ENCODE results near the gene PPP4R3C. TPM values are rescaled to one million over a fixed set of nuclear protein-coding genes. Genes with fewer than 3 reads are reported as not detected.
"Not testable (repeated sequence)": the region's sequence is repeated elsewhere in the genome, so short reads cannot be mapped to it uniquely, and the experiment has no call there.

The PPP4R3C gene
- total RNA-seq, result not detected

DNA sequence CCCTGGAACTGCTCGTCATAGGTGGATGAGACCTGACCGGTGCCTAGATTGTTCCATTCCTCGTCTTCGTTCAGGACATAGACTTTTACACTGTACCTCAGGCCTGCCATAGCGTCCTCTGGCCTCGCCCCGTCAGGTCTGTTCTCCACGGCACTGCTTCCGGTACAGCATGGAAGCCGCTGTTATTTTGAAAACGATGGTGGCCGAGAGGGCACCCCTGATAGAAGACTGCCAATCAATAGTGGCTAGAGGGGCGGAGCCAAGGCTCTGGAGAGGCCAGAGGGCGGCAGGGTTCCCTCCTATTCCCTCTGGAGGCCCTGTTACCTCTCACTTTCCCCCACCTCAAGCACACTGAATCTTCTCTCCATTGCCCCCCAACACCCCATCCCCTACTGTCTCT, at the start of gene PPP4R3C:
PPP4R3C (minus strand) TSS at position 155 of the 400 bp plus-strand sequence; CDS start at position 110, 45 bp downstream.
- no peaks in the 10 kb centered on the region for H3K9me3 Mint-ChIP-seq
- DNase-seq, result no peak
- H3K4me3 Mint-ChIP-seq, result no peak within 1 kb of the TSS
- H3K27me3 Mint-ChIP-seq (ENCODE audit: low read depth), result no peaks in the 10 kb centered on the region
- H3K36me3 Mint-ChIP-seq (ENCODE audit: insufficient read depth), result no peaks in the 10 kb centered on the region
- H3K4me1 Mint-ChIP-seq (ENCODE audit: low read depth), result no peaks in the 10 kb centered on the region
- ATAC-seq, result no peak

DNA sequence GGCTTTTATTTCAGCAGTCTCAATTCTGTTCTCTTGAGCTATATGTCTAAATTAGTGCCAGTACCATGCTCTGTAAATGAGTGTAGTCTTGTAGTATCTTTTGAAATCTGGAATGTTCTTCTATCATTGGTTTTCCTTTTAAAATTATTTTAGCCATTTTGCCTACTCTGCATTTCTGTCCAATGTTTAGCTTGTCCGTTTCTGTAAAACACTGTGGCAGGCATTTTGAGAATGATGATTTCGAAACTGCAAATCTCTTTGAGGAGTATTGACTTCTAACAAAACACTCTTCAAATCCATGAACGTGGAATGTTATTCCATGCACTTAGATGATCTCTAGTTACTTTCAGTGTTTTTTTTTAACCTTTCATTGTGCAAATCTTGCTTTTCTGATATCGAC, 28.3 kb upstream of the PPP4R3C start:
- Mint-ChIP-seq H3K9me3 (no peaks in the 10 kb centered on the region), H3K36me3 (ENCODE audit: insufficient read depth) (no peaks in the 10 kb centered on the region), H3K4me3 (no peak overlapping the region), H3K4me1 (ENCODE audit: low read depth) (no peaks in the 10 kb centered on the region), H3K27me3 (ENCODE audit: low read depth) (no peaks in the 10 kb centered on the region)
- DNase-seq, result no peak
- no peak for ATAC-seq

DNA sequence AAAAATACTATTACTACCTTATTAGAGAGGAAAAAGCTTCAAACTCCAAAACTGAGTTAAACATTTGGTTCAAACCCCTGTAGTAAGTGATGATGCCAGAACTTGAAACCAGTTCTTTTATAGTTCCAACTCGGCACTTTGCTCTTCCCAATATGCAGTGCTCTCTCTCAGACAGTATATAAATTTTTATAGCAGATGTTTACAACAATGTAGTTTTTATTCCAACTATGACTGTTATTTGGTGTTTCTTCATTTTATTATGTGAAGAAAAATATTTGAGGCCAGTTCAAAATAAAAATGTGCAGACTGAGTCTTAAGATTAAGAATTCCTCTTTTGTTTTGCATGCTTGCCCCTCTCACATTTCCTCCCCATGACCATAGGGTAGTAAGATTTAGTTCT, 2.9 kb upstream of the PPP4R3C start:
- H3K36me3 Mint-ChIP-seq (ENCODE audit: insufficient read depth), result no peaks in the 10 kb centered on the region
- no peaks in the 10 kb centered on the region for H3K4me1 Mint-ChIP-seq (ENCODE audit: low read depth)
- ATAC-seq (no peak), DNase-seq (no peak)
- H3K9me3 Mint-ChIP-seq, result no peaks in the 10 kb centered on the region
- no peak overlapping the region for H3K4me3 Mint-ChIP-seq
- H3K27me3 Mint-ChIP-seq (ENCODE audit: low read depth), result no peaks in the 10 kb centered on the region

DNA sequence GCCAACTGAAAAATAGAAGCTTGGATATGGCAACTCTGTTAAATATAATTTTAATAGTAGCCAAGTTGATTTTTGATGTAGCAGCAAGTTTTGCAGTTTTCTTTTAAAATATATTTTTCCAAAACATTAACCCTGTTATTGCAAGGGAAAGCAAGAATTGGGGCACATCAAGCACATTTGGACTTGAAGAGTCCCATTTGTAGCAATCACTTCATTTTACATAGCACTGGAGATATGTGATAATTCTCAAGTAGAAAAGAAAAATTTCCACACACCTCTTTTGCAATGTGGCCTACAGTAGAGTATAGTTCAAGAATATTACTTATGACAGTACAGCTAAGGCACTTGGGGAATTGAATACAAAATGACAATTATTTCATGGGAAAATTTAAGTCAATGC, 1.9 kb upstream of the PPP4R3C start:
- H3K9me3 Mint-ChIP-seq, result no peaks in the 10 kb centered on the region
- no peak overlapping the region for H3K4me3 Mint-ChIP-seq
- H3K27me3 Mint-ChIP-seq (ENCODE audit: low read depth), result no peaks in the 10 kb centered on the region
- no peaks in the 10 kb centered on the region for H3K4me1 Mint-ChIP-seq (ENCODE audit: low read depth)
- ATAC-seq (no peak), DNase-seq (no peak)
- H3K36me3 Mint-ChIP-seq (ENCODE audit: insufficient read depth), result no peaks in the 10 kb centered on the region

DNA sequence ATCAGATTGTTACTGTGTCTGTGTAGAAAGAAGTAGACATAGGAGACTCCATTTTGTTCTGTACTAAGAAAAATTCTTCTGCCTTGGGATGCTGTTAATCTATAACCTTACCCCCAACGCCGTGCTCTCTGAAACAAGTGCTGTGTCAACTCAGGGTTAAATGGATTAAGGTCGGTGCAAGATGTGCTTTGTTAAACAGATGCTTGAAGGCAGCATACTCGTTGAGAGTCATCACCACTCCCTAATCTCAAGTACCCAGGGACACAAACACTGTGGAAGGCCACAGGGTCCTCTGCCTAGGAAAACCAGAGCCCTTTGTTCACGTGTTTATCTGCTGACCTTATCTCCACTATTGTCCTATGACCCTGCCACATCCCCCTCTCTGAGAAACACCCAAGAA, 4.0 kb downstream of the PPP4R3C start:
- H3K4me3 Mint-ChIP-seq; H3K4me1 Mint-ChIP-seq (ENCODE audit: low read depth); ATAC-seq: not testable (repeated sequence)

DNA sequence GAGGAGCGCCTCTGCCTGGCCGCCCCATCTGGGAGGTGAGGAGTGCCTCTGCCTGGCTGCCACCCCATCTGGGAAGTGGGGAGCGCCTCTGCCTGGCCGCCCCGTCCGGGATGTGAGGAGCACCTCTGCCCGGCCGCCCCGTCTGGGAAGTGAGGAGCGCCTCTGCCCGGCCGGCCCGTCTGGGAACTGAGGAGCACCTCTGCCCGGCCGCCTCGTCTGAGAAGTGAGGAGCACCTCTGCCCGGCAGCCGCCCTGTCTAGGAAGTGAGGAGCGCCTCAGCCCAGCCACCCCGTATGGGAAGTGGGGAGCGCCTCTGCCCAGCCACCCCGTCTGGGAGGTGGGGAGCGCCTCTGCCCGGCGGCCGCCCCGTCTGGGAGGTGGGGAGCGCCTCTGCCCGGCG, 4.6 kb downstream of the PPP4R3C start:
- not testable (repeated sequence) for H3K27me3 Mint-ChIP-seq (ENCODE audit: low read depth); DNase-seq; H3K4me3 Mint-ChIP-seq; H3K36me3 Mint-ChIP-seq (ENCODE audit: insufficient read depth); H3K9me3 Mint-ChIP-seq; H3K4me1 Mint-ChIP-seq (ENCODE audit: low read depth); ATAC-seq

More for the DNA sequence above, 4.0 kb downstream of the PPP4R3C start:
- not testable (repeated sequence) for H3K9me3 Mint-ChIP-seq; DNase-seq; H3K27me3 Mint-ChIP-seq (ENCODE audit: low read depth); H3K36me3 Mint-ChIP-seq (ENCODE audit: insufficient read depth)

DNA sequence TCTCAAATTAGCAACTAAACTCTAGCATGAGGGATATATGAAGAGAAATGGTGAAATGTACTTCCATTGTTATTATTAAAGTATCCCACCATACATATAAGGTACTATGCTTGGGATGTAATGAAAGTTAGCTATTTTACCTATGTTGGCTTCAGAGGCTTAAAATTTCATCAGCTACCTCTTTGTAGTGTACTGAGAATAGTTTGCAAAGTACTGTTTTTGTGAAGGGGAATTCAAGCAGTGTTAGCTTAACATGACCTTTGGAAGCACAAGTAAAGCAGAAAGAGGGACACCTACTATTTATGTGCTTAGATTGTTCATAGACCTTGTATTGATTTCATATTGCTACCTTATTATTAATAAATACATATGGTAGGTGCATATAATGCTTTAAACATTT, 11.8 kb downstream of the PPP4R3C start:
- H3K36me3 Mint-ChIP-seq (ENCODE audit: insufficient read depth), result no peaks in the 10 kb centered on the region
- peaks cover 8% of the 10 kb centered on the region for H3K9me3 Mint-ChIP-seq
- H3K4me3 Mint-ChIP-seq, result no peak overlapping the region
- DNase-seq (no peak), ATAC-seq (no peak)
- no peaks in the 10 kb centered on the region for H3K4me1 Mint-ChIP-seq (ENCODE audit: low read depth)
- no peaks in the 10 kb centered on the region for H3K27me3 Mint-ChIP-seq (ENCODE audit: low read depth)

DNA sequence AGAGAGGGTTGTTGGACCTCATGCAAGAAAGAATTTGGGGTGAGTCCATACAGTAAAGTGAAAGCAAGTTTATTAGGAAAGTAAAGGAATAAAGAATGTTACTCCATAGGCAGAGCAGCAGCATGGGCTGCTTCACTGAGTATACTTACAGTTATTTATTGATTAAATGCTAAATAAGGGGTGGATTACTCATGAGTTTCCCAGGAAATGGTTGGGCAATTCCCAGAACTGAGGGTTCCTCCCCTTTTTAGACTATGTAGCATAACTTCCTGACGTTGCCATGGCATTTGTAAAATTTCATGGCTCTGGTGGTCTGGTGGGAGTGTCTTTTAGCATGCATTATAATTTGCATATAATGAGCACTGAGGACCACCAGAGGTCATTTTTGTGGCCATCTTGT, 16.7 kb downstream of the PPP4R3C start:
- H3K4me1 Mint-ChIP-seq (ENCODE audit: low read depth), result no peaks in the 10 kb centered on the region
- H3K27me3 Mint-ChIP-seq (ENCODE audit: low read depth), result no peaks in the 10 kb centered on the region
- no peaks in the 10 kb centered on the region for H3K36me3 Mint-ChIP-seq (ENCODE audit: insufficient read depth)

DNA sequence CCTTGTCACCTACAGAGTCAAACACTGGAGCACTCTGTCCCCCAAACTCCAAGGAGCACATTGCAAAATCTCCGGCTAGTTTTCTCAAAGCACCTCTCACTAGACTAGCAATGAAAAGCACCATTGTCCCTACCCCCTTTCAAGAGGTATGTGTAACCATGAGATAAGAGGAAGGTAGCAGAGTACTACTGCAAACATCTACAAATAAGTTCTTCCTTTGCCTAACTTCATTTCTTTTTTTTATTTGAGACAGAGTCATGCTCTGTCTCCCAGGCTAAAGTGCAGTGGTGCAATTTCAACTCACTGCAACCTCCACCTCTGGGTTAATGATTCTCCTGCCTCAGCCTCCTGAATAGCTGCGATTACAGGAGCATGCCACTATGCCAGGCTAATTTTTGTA, 17.7 kb downstream of the PPP4R3C start:
- ATAC-seq, result no peak
- Mint-ChIP-seq H3K4me3 (no peak overlapping the region), H3K4me1 (ENCODE audit: low read depth) (no peaks in the 10 kb centered on the region), H3K9me3 (no peaks in the 10 kb centered on the region), H3K27me3 (ENCODE audit: low read depth) (no peaks in the 10 kb centered on the region), H3K36me3 (ENCODE audit: insufficient read depth) (no peaks in the 10 kb centered on the region)
- no peak for DNase-seq

More for the DNA sequence above, 16.7 kb downstream of the PPP4R3C start:
- no peaks in the 10 kb centered on the region for H3K9me3 Mint-ChIP-seq
- no peak overlapping the region for H3K4me3 Mint-ChIP-seq
- ATAC-seq (no peak), DNase-seq (no peak)

DNA sequence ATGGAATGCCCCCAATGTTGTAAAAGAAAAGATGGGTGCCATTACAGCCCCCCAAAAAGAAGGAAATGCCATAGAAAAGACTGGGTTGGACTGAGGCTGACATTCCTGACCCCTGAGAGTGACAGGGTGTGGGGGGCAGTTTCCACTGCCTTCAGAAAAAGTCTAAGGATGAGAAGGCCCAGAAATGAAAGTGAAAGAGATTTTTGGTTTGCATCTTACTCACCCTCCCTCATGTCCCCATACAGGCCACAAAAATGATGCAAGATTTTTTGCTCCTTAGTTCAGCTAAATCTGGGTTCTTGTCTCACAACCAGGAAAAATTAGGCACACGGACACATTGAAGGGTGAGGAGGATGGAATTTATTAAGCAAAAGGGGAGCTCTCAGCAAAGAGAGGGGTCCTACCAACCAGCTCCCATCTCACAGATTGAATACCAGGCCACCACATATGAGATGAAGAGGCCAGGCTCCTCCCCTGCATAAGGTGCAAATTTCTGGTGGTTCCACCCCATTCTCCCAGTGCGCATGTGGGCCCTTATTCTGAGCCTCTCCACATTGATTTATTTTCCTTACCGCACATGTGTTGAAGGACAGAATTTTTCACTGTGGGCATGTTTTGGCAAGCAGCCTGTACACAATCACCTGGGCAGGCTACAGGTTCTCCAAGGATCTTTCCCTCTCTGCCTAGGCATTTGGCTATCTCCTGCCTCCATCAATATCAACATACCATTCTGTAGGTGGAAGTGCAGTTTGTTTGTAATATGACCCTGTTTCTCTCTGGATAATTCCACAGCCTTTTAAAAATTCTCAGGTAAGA, 18.8 kb downstream of the PPP4R3C start:
- Mint-ChIP-seq H3K36me3 (ENCODE audit: insufficient read depth) (no peaks in the 10 kb centered on the region), H3K4me1 (ENCODE audit: low read depth) (no peaks in the 10 kb centered on the region), H3K4me3 (no peak overlapping the region), H3K27me3 (ENCODE audit: low read depth) (no peaks in the 10 kb centered on the region), H3K9me3 (no peaks in the 10 kb centered on the region)
- ATAC-seq (no peak), DNase-seq (no peak)

DNA sequence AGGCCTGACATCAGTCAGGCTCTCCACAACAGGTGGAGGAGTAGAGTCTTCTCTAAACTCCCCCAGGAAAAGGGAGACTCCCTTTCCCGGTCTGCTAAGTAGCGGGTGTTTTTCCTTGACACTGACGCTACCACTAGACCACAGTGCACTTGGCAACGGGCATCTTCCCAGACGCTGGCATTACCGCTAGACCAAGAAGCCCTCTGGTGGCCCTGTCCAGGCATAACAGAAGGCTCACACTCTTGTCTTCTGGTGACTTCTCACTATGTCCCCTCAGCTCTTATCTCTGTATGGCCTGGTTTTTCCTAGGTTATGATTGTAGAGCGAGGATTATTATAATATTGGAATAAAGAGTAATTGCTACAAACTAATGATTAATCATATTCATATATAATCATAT, 20.7 kb downstream of the PPP4R3C start:
- H3K36me3 Mint-ChIP-seq (ENCODE audit: insufficient read depth); DNase-seq; ATAC-seq; H3K4me3 Mint-ChIP-seq; H3K9me3 Mint-ChIP-seq; H3K27me3 Mint-ChIP-seq (ENCODE audit: low read depth); H3K4me1 Mint-ChIP-seq (ENCODE audit: low read depth): not testable (repeated sequence)

DNA sequence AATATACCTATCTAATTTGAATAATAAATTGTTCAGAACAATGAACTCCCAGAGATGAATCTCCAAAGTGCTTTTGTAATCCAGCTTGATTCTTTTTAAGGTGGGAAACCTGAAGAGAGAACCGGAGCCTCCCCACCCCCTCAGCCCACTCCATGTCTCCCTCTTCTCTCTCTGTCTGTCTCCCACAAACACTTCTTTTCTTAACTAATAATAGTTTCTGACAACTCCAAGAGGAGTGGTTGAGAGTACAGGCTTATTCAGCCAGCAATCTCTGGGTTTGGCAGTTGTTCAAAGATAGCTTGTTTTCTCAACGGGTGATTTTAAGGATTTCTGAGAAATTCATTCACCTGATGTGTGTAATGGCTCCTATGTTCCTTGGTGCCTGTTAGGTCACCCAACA, 23.4 kb downstream of the PPP4R3C start:
- no peaks in the 10 kb centered on the region for H3K9me3 Mint-ChIP-seq
- no peak for ATAC-seq

DNA sequence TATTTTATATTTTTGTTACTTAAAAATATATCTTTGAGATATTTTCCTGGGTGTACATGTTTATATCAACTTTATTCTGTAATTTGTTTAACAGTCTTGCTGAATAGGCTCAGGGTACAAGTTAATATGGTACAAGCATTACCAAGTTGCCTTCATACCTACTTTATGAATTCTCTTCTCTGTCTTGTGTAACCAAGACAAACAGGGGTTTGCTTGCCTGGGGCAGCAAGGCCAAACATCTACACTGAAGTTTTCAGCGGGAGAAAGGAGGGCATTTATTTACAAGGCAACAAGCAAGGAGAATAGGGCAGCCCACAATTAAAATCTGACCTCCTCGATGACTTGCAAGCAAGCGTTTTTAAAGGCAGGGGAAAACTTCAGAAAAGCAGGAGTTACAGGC, 24.2 kb downstream of the PPP4R3C start:
- Mint-ChIP-seq H3K36me3 (ENCODE audit: insufficient read depth) (no peaks in the 10 kb centered on the region), H3K9me3 (no peaks in the 10 kb centered on the region), H3K4me1 (ENCODE audit: low read depth) (no peaks in the 10 kb centered on the region), H3K27me3 (ENCODE audit: low read depth) (no peaks in the 10 kb centered on the region), H3K4me3 (no peak overlapping the region)
- no peak for ATAC-seq
- no peak for DNase-seq

More for the DNA sequence above, 23.4 kb downstream of the PPP4R3C start:
- Mint-ChIP-seq H3K4me3 (no peak overlapping the region), H3K36me3 (ENCODE audit: insufficient read depth) (no peaks in the 10 kb centered on the region), H3K27me3 (ENCODE audit: low read depth) (no peaks in the 10 kb centered on the region), H3K4me1 (ENCODE audit: low read depth) (no peaks in the 10 kb centered on the region)
- no peak for DNase-seq

DNA sequence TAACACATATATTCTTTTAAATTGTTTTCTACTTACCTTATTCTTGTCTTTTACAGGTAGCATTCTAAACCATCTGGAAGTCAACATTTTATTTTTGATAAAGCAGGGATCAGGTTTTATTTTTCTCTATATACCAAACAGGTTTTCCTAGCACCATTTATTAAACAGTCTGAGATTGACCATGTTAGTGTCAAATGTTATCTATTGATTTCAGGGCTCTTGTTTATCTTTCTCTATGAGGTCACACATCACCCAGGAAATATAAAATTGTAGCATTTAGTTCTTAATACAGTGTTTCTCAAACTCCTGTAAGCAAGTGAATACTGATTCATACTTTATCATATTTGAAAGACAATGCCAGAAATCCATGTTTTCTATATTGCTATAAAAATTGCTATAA, 28.1 kb downstream of the PPP4R3C start:
- no peaks in the 10 kb centered on the region for H3K36me3 Mint-ChIP-seq (ENCODE audit: insufficient read depth)
- no peak for DNase-seq
- no peaks in the 10 kb centered on the region for H3K4me1 Mint-ChIP-seq (ENCODE audit: low read depth)
- H3K27me3 Mint-ChIP-seq (ENCODE audit: low read depth), result no peaks in the 10 kb centered on the region
- no peak for ATAC-seq
- no peaks in the 10 kb centered on the region for H3K9me3 Mint-ChIP-seq
- H3K4me3 Mint-ChIP-seq, result no peak overlapping the region
